Activated CD4-positive, alpha-beta T cell treated with anti-CD3 and anti-CD28 coated beads, Interleukin-2, Interleukin-6, amounts not matched to agents 100 ng/mL and 50 ng/mL, durations not matched to agents 16 hours and 8 hours (primary cell): ENCODE data around the gene PSME3.
A peak's percentile ranks its signal among the peaks of the same experiment; 100 is the strongest.

Experiments used
- DNase-seq: peaks from one replicate; pipeline ENCODE4 v3.0.0-alpha.2; 2020

The PSME3 gene

GRCh38 chr17:42818379-42818778 lies 14.8 kb upstream of the PSME3 start:
- no peak for DNase-seq

GRCh38 chr17:42819939-42820535 lies 13.2 kb upstream of the PSME3 start:
- DNase-seq = peak; percentile 76

- no peak for DNase-seq
These were observed 12.0 kb upstream of the PSME3 start for GRCh38 chr17:42821176-42821575.

- DNase-seq = no peak
These were observed 5.7 kb upstream of the PSME3 start for GRCh38 chr17:42827472-42827871.

GRCh38 chr17:42830971-42831370 lies 2.2 kb upstream of the PSME3 start:
- no peak for DNase-seq

- no peak for DNase-seq
These were observed 824 bp upstream of the PSME3 start for GRCh38 chr17:42832213-42832933.

- DNase-seq = no peak
These were observed 698 bp downstream of the PSME3 start for GRCh38 chr17:42833767-42834422.

GRCh38 chr17:42835732-42836131 lies 2.5 kb downstream of the PSME3 start:
- no peak for DNase-seq

GRCh38 chr17:42841975-42842685 lies 8.9 kb downstream of the PSME3 start:
- DNase-seq = no peak

- peak; percentile 16 for DNase-seq
These were observed 10.2 kb downstream of the PSME3 start for GRCh38 chr17:42843358-42843934.

GRCh38 chr17:42844271-42844670 lies 11.1 kb downstream of the PSME3 start, which contains the start of gene AOC2:
Gene AOC2, plus strand, starts transcription at chr17:42844580. Its CDS starts 47 bp downstream, at chr17:42844627.
- no peak for DNase-seq

GRCh38 chr17:42844761-42845555 lies 11.8 kb downstream of the PSME3 start:
- no peak for DNase-seq

- no peak for DNase-seq
These were observed 12.3 kb downstream of the PSME3 start for GRCh38 chr17:42845556-42845917.

GRCh38 chr17:42845918-42846593 lies 12.9 kb downstream of the PSME3 start:
- peak; percentile 72 for DNase-seq

- DNase-seq = no peak
These were observed 13.5 kb downstream of the PSME3 start for GRCh38 chr17:42846594-42847280.

GRCh38 chr17:42848093-42848492 lies 14.9 kb downstream of the PSME3 start:
- DNase-seq = no peak

GRCh38 chr17:42849031-42849430 lies 15.8 kb downstream of the PSME3 start:
- no peak for DNase-seq

GRCh38 chr17:42849451-42850181 lies 16.4 kb downstream of the PSME3 start:
- no peak for DNase-seq

GRCh38 chr17:42850954-42851353 lies 17.8 kb downstream of the PSME3 start, which contains the start of gene AOC3:
Gene AOC3, plus strand, starts transcription at chr17:42851199. Its CDS starts 145 bp downstream, at chr17:42851344.
- DNase-seq = no peak
